ENCODE measurements around the gene RRAGD. TPM values are rescaled to one million over a fixed set of nuclear protein-coding genes. Genes with fewer than 3 reads are reported as not detected.

The RRAGD gene
- total and polyA plus RNA-seq, 2 of the 8 experiments (the other 6 are each of a cell fraction or from before 2014, with no cell fraction given), result 7.2 to 30.8 TPM

DNA sequence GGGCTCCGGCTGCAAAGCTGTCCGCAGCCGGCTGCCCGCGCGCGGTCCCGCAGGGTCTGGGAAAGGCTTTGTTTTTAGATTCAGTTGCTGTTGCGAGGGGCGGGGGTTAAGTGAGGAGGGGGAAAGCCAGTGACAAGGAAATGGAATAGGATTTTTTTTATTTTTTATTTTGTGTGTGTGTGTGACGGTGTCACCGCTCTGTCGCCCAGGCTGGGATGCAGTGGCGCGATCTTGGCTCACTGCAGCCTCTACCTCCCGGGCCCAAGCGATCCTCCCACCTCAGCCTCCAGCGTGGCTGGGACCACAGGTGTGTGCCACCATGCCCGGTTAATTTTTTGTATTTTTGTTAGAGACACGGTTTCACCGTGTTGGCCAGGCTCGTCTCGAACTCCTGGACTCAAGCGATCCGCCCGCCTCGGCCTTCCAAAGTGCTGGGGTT, 58.9 kb downstream of the RRAGD start:
- no peak overlapping the region for H2BK120ac ChIP-seq (replicated peaks; ENCODE audit: low read depth, low read length)
- H2BK12ac ChIP-seq (ENCODE audit: low read depth, low read length), result no peak overlapping the region
- H4K91ac ChIP-seq (replicated peaks; ENCODE audit: insufficient read length, low read length), result no peak overlapping the region
- H3K79me2 ChIP-seq (ENCODE audit: control insufficient read depth in 1 of 2, insufficient read depth in 2 of 2, low read length in 2 of 2), result 0 out of 4 replicates have a peak, but pooled peaks cover 0 to 5% of the 10 kb centered on the region in 2 experiments
- H3K9ac ChIP-seq (replicated peaks in 1 of 4; ENCODE audit: extremely low read depth in 1 of 4, low read depth in 3 of 4, low read length in 3 of 4), result peak overlapping the region in 3 of 4 experiments; percentile 88 to 96 (median 88); a peak in 6 of 7 replicates
- H3K9me3 ChIP-seq (ENCODE audit: insufficient read depth in 2 of 2, low read depth in 1 of 2, low read length in 1 of 2), result no peaks in the 10 kb centered on the region
- H3K56ac ChIP-seq (replicated peaks; ENCODE audit: insufficient read length, low read depth, low read length), result no peak overlapping the region
- H3K14ac ChIP-seq (ENCODE audit: insufficient read length), result no peak overlapping the region
- no peak overlapping the region; the same call in 1 of the 2 replicates for H2BK5ac ChIP-seq (ENCODE audit: low read depth, low read length)
- H2BK20ac ChIP-seq (ENCODE audit: low read length), result no peak overlapping the region
- no peak overlapping the region for H3K4ac ChIP-seq (replicated peaks; ENCODE audit: insufficient read length, low read depth, low read length)
- no peaks in the 10 kb centered on the region for H3K36me3 ChIP-seq (ENCODE audit: control insufficient read depth in 2 of 4, insufficient read depth in 4 of 4, low read length in 3 of 4)
- TF ChIP-seq SP4 (IDR thresholded peaks at IDR 0.05; ENCODE audit: low read length), result no peak
- TF ChIP-seq KDM1A (IDR thresholded peaks at IDR 0.05; ENCODE audit: borderline replicate concordance, low read length), result peak; percentile 85
- H3K18ac ChIP-seq (ENCODE audit: extremely low read depth, low read length), result no peak overlapping the region; the same call in 1 of the 2 replicates
- H3K4me1 ChIP-seq (replicated peaks in 1 of 4; ENCODE audit: control insufficient read depth in 3 of 4, insufficient read depth in 4 of 4, low read length in 3 of 4), result peaks cover 0 to 4% (median 0%) of the 10 kb centered on the region in 4 experiments; a peak in 1 of 7 replicates
- WGBS, 2 experiments (ENCODE audit: extremely low coverage in 1 of 2, insufficient coverage in 1 of 2, insufficient read length in 1 of 2, insufficient replicate concordance in 2 of 2, low coverage in 1 of 2, low lambda C conversion rate in 2 of 2, missing lambda C conversion rate in 1 of 2), result 57% methylated on average over 26 of the region's 27 CpGs; no CpG with 5 or more reads in 1 of the 2 experiments
- H3K79me1 ChIP-seq (ENCODE audit: low read depth, low read length), result no peaks in the 10 kb centered on the region
- peaks cover 0 to 2% of the 10 kb centered on the region in 2 experiments for H4K20me1 ChIP-seq (replicated peaks in 1 of 2; ENCODE audit: control insufficient read depth in 1 of 2, insufficient read depth in 2 of 2, low read length in 2 of 2)
- ChIA-PET CTCF (ENCODE audit: partially characterized antibody) (interaction anchor here (1.0 to 15.3 kb wide), 3 partner anchors 12 to 41 kb away, joined by 5 to 130 read pairs (median 10); no protein-coding TSS in a partner anchor), POLR2A (ENCODE audit: partially characterized antibody) (interaction anchor here (0.6 to 2.5 kb wide), 14 partner anchors 10 to 390 kb away, joined by 3 to 17 read pairs (median 4); partner anchors contain the start of genes RNGTT and SRSF12)
- H3K4me3 ChIP-seq (ENCODE audit: extremely low read depth in 1 of 4, insufficient read depth in 2 of 4, low read depth in 3 of 4, low read length in 4 of 4), result peak overlapping the region; percentile 63 to 70 (median 67)
- peak overlapping the region; percentile 76 to 77 for H3K4me2 ChIP-seq (ENCODE audit: insufficient read depth in 1 of 2, low read depth in 2 of 2, low read length in 2 of 2)
- H3K27me3 ChIP-seq (replicated peaks in 1 of 4; ENCODE audit: control insufficient read depth in 3 of 4, extremely low read depth in 1 of 4, insufficient read depth in 3 of 4, low read length in 3 of 4), result no peaks in the 10 kb centered on the region; a peak in 2 of 7 replicates
- peak overlapping the region; percentile 95; the same call in 1 of the 2 replicates for H4K8ac ChIP-seq (ENCODE audit: extremely low read depth, insufficient read depth, low read length)
- DNase-seq (ENCODE audit: low read depth in 1 of 2, low spot score in 2 of 2), result no peak
- no peak overlapping the region; the same call in 1 of the 2 replicates for H2AFZ ChIP-seq (ENCODE audit: low read length)
- no peak overlapping the region for H4K5ac ChIP-seq (ENCODE audit: insufficient read length, low read depth, low read length)
- no peak overlapping the region for H2AK5ac ChIP-seq (ENCODE audit: low read depth, low read length)
- no peak overlapping the region for H3K23ac ChIP-seq (ENCODE audit: insufficient read length)
- H2BK15ac ChIP-seq (ENCODE audit: low read length), result no peak overlapping the region
- H3K23me2 ChIP-seq (ENCODE audit: low read depth, low read length), result peaks cover 3% of the 10 kb centered on the region; the same call in 1 of the 2 replicates
- H3K27ac ChIP-seq (ENCODE audit: low read depth, low read length), result peak overlapping the region; percentile 19; the same call in 1 of the 2 replicates
- no peak for FAIRE-seq
